HG02840 (cell line): ENCODE data around the gene GPAM.

Experiments
- ATAC-seq: cut with Tn5 transposase; IDR thresholded peaks from one replicate; pipeline ENCODE4 v1.9.1; 2021; ENCODE audit warnings: mild to moderate bottlenecking, moderate library complexity, moderate number of reproducible peaks; ENCODE audit not compliant: unreplicated experiment, low FRiP score

GPAM gene

DNA sequence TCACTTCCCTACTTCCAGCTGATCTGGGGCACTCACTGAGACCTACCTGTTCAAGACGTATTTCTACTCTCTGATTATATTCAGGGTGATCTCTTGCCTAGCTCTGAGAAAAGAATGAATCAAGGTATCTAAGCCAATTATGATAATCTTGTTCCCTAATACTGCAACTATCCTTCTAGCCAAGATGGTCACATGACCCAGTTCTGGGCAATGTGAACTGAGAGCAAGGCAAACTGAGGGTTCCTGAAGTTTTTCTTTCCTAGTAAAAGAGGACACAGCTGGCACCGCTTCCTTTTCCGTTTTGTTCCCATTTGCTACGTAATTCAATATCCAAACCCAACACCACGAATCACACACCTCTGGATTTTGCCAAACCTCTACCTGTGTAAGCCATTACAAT, 5.9 kb upstream of the GPAM start:
- no peak for ATAC-seq

GRCh38 chr10:112187527-112187926, 4.0 kb upstream of the GPAM start:
- no peak for ATAC-seq

DNA sequence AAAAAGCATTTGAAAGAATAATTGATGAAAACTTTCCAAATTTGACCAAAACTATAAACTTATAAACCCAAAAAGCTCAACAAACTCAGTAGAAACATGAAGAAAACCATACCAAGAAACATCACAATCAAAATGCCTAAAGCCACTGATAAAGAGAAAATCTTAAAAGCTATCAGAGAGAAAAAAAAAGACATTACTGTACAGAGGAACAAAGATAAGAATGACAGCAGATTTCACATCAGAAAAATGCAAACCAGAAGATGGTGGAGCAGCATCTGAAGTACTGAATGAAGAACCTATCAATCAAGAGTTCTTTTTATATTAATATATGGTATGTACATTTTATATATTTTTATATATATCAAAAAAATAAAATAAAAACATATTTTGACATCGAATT, 2.4 kb upstream of the GPAM start:
- ATAC-seq: no peak

- ATAC-seq: no peak
These were observed 814 bp upstream of the GPAM start for GRCh38 chr10:112184379-112184778.

DNA sequence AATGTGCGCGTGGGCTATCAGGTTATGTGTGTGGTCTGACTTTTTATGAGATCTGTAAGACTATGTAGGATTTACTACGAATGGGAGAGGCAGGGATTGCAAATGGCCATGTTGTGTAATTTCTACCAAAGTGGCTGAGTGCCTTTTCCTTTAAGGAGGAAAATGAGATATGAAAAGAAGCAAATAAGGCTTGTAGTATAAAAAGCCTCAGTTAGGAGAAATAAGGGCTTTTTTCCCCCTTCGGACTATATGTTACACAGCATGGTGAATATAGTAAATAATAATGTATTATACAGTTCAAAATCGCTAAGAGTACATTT, 447 bp upstream of the GPAM start:
- ATAC-seq: no peak

DNA sequence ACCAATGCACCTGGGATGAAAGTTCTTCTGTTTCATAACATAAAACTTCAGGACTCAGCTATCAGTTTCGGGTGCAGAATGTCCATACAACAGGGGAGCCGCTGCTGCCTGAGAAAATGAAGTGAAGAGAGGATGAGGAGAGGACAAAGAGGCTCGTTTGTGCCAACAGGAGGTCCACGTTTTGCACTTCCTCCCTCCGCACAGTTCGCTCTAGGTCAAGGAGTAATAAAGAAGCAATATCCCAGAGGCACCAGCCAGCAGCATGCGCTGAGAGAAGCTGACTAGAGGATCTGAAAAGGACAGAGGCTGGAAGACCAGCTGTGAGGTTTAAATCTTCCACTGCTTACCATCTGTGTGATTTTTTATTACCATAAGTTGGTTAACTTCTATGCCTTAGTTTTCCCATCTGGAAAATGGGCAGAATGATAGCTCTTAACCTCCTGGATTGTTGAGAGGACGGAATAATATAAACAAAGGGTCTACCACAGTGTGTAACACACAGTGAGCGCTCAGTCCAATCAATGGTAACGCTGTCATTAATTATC, 709 bp downstream of the GPAM start:
- ATAC-seq: no peak

GRCh38 chr10:112177247-112177646, 6.3 kb downstream of the GPAM start:
- no peak for ATAC-seq

- ATAC-seq: no peak
These were observed 7.0 kb downstream of the GPAM start for GRCh38 chr10:112176543-112176942.

DNA sequence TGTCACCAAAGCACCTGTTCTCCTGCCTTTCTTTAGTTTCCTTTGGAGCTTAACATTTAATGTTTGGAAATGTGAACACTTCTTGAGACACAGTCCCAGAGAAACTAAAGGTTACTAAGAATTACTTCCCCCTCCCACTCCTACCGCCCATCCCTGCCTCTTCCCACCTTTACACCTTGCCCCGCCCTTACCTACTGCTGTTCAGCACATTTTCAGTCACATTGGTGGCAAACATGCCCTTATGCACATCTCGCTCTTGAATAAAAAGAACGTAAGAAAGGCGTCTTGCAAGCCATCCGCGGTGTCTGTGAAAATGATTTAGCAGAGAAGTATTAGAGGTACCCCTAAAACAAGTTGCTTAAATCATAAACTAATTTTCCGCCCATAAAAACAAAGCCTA, 8.2 kb downstream of the GPAM start:
- no peak for ATAC-seq

GRCh38 chr10:112173206-112173605, 10.4 kb downstream of the GPAM start:
- no peak for ATAC-seq

- ATAC-seq: no peak
These were observed 14.8 kb downstream of the GPAM start for GRCh38 chr10:112168733-112169132.

DNA sequence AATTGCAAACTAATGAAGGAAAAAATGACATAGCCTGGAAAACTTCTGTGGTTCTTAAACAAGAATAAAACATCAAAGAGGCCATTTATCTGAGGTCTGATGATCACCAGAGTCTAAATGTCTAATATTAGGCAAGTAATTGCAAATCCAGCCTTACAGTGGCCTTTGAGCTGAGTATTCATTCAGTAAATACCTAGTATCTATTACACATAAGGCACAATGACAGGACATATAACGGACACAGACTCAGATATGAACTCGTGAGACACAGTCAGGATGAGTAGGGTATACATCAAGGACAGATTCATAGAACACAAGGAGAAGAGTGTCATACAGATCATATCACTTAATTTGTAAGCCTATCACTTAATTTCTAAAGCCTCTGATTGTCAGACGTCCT, 16.8 kb downstream of the GPAM start:
- ATAC-seq: no peak

DNA sequence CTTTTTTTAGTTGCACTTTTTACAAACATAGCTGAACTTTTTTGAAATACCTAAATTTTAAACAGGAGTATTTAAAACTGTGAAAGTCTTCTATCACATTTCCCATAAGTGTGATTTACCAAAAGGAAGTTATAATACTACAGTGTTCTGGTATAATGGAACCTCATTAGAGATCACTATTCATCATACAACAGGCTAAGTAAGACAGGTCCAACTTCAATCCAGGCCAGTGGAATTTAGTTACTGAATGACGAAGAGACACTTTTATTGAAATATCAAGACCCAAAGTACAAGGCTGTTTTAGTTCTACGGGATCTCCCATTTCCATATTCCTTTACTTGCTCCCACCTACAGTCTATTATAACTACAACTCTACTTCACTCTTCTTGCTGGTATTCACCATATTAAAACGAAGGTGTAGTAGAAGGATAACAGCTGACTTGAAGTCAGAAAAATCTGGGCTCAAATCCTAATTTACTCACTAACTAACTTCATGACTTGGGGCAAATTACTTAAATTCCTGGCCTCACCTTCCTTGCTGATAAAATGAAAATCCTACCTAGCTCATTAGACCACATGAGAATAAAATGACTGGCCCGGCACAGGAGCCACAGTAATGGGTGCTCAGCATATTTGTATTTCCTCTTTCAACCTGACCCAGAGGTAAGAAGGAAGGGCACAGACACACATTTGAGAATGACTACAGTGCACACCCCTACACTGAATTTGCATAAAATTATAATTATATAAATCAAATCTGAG, 21.6 kb downstream of the GPAM start:
- no peak for ATAC-seq

DNA sequence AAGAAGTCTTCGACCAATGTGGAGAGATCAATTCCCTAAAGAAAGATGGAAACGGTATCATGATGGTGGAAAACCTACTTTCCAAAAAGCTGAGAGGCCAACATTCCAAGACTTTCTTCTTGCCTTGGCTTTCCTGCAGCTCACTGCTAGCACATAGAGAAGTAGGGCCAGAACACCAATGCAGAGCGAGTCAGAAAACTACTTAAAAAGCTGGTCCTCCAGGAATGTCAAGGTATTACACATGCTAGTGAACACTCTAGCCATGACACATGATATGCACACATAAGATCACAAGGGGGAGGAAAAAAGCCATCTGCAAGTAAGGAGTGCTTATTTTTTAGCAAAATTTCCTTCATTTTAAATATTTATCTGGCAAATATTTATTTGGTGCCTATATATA, 22.7 kb downstream of the GPAM start:
- no peak for ATAC-seq

DNA sequence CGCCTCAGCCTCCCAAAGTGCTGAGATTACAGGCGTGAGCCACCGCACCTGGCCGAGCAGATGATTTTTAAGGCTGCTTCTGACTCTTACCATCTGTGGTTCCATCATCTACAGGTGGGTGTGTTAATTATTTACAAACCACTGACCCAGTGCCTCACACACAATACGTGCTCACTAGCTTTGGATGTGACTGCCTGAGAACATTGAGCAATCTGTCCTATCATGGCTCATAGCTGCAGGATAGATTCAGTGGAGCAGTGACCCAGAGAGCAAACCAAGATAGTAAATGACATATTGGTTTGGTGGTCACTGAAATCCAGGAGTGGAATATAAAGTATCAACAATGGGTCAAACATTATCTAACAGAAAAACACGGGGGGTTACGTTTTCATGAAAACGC, 24.1 kb downstream of the GPAM start:
- ATAC-seq: no peak

- no peak for ATAC-seq
These were observed 32.0 kb downstream of the GPAM start for GRCh38 chr10:112151524-112152039.

DNA sequence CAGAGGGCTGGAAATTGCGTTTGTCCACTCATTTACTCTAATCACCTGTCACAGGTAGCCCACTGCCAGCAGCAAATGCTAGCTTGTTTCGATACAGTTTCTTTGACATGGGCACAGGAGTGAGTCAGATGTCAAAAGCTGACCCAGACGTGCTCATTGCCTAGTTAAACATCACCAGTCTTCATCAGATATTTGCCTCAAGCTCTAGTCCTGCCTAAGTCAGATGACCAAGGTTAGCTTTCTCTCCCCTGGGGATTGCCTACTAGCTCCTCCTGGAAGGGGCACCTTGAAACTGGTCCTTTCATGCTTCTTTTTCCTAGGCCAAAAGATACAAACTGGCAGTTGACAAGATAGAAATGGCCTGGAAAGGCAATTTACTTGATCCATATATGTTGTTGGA, 35.2 kb downstream of the GPAM start:
- no peak for ATAC-seq

- no peak for ATAC-seq
These were observed 36.8 kb downstream of the GPAM start for GRCh38 chr10:112146799-112147198.

- no peak for ATAC-seq
These were observed 38.3 kb downstream of the GPAM start for GRCh38 chr10:112145263-112145662.

GRCh38 chr10:112143420-112143819, 40.1 kb downstream of the GPAM start:
- no peak for ATAC-seq

DNA sequence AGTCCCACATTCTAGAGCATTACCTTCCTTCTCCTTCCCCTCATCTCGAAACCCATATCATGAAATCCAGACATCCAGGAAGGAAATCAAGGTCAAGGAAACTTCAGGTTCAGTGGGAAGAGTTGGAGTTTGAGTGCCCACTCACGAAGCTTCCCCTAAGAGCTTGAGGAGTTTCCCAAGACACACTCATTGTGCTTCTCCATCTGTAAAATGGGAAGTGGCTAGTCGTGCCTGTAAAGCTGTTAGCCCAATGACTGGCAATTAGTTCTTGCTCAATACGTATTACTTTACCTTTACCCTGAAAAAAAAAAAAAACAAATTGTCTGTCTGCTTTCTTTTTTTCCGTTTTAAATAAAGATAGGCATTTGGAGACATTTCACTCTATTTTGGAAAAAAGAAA, 42.3 kb downstream of the GPAM start:
- ATAC-seq: no peak
